Measurements from ENCODE around the gene VSTM2B.

GRCh38 chr19:29537601-29538000 is 11.8 kb downstream of the VSTM2B start:
- TF ChIP-seq SIN3A (IDR thresholded peaks at IDR 0.05; ENCODE audit: borderline replicate concordance, insufficient read depth, low read length) (no peak), POLR2AphosphoS5 (IDR thresholded peaks at IDR 0.05; ENCODE audit: low read depth, low read length) (no peak)
